Measurements from ENCODE around the gene TOX2.

TOX2 gene

GRCh38 chr20:43916073-43916880, 1.6 kb downstream of the TOX2 start:
- no peak for DNase-seq

GRCh38 chr20:43916881-43917371, 2.3 kb downstream of the TOX2 start:
- no peak for DNase-seq

GRCh38 chr20:43917380-43917779, 2.7 kb downstream of the TOX2 start:
- DNase-seq = no peak

GRCh38 chr20:43919686-43920403, 5.2 kb downstream of the TOX2 start:
- no peak for DNase-seq

GRCh38 chr20:43920797-43921196, 6.1 kb downstream of the TOX2 start:
- DNase-seq = no peak

- DNase-seq = no peak
These were observed 6.7 kb downstream of the TOX2 start for GRCh38 chr20:43921227-43921780.

GRCh38 chr20:43922614-43923013, 8.0 kb downstream of the TOX2 start:
- DNase-seq = no peak

- DNase-seq = no peak
These were observed 8.7 kb downstream of the TOX2 start for GRCh38 chr20:43923322-43923721.

- DNase-seq = no peak
These were observed 9.3 kb downstream of the TOX2 start for GRCh38 chr20:43923917-43924316.

GRCh38 chr20:43925215-43925614, 10.6 kb downstream of the TOX2 start:
- no peak for DNase-seq

- no peak for DNase-seq
These were observed 11.1 kb downstream of the TOX2 start for GRCh38 chr20:43925801-43926200.

- no peak for DNase-seq
These were observed 11.8 kb downstream of the TOX2 start for GRCh38 chr20:43926287-43927050.

- no peak for DNase-seq
These were observed 17.3 kb downstream of the TOX2 start for GRCh38 chr20:43931976-43932375.

GRCh38 chr20:43934833-43935232, 20.2 kb downstream of the TOX2 start:
- no peak for DNase-seq

- DNase-seq = no peak
These were observed 21.6 kb downstream of the TOX2 start for GRCh38 chr20:43936104-43936770.

GRCh38 chr20:43936805-43937204, 22.2 kb downstream of the TOX2 start:
- no peak for DNase-seq

GRCh38 chr20:43937591-43937990, 22.9 kb downstream of the TOX2 start:
- DNase-seq = no peak

- no peak for DNase-seq
These were observed 23.5 kb downstream of the TOX2 start for GRCh38 chr20:43938017-43938655.

GRCh38 chr20:43938932-43939761, 24.5 kb downstream of the TOX2 start:
- DNase-seq = no peak

- DNase-seq = no peak
These were observed 25.1 kb downstream of the TOX2 start for GRCh38 chr20:43939762-43940121.

Measured in DMS 273 treated with DMSO at 0.1 percent for 48 hours (cell line).